ENCODE data around the gene TARBP1. TPM values are rescaled to one million over a fixed set of nuclear protein-coding genes. Genes with fewer than 3 reads are reported as not detected.

TARBP1 gene
- total and polyA plus RNA-seq, 2 of the 8 experiments (the other 6 are each of a cell fraction or from before 2014, with no cell fraction given): 21.9 to 32.3 TPM

DNA sequence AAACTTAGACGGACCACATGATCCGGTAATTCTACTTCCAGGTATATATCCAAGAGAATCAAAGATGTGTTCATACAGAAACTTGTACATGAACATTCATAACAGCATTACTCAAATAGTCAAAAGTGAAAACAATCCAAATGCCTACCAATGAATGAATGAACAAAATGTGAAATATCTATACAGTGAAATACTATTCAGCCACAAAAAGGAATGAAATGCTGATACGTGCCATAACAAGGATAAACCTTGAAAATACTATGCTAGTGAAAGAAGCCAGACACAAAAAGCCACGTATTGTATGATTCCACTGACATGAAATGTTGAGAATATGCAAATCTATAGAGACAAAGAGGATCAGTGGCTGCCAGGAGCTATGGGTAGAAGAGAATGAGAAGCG is 18.3 kb downstream of the TARBP1 start (continued):
- no peak for TF ChIP-seq GTF2F1 (IDR thresholded peaks at IDR 0.05; ENCODE audit: borderline replicate concordance, low read depth, low read length)
